Neural progenitor cell (in vitro differentiated cells): ENCODE results near the gene ARHGAP28.

ENCODE experiments used
- CTCF ChIP-seq: fragments of 200-600 bp; sonication (generic); IDR thresholded peaks from 2 replicates; pipeline ENCODE4 v1.5.1; 2017; ENCODE audit warnings: antibody characterized with exemption, mild to moderate bottlenecking
- EZH2 ChIP-seq: fragments of 200-600 bp; sonication (generic); IDR thresholded peaks from 2 replicates; pipeline ENCODE4 v1.6.1; 2017; ENCODE audit warnings: antibody characterized with exemption, mild to moderate bottlenecking, moderate library complexity
- EZH2phosphoT487 ChIP-seq: fragments of 200-600 bp; sonication (generic); IDR thresholded peaks from 2 replicates; pipeline ENCODE4 v1.6.1; 2017; ENCODE audit warnings: antibody characterized with exemption

- TF ChIP-seq CTCF (no peak), EZH2 (no peak), EZH2phosphoT487 (no peak)
Observed at GRCh38 chr18:6851480-6851879, 122.0 kb downstream of the ARHGAP28 start.
